ENCODE measurements around the gene ANKRD11. TPM values are rescaled to one million over a fixed set of nuclear protein-coding genes. Genes with fewer than 3 reads are reported as not detected.

The ANKRD11 gene
- total RNA-seq, 1 experiment from 2014 or later = 28.5 TPM

GRCh38 chr16:89285381-89285780, 205.0 kb downstream of the ANKRD11 start:
- Histone ChIP-seq H3K4me3 (ENCODE audit: low read length) (no peak overlapping the region), H3K36me3 (ENCODE audit: insufficient read depth, low read length) (no peaks in the 10 kb centered on the region), H3K9me3 (ENCODE audit: low read length) (no peaks in the 10 kb centered on the region)

GRCh38 chr16:89283449-89283848, 206.9 kb downstream of the ANKRD11 start:
- H3K9me3 ChIP-seq (ENCODE audit: low read length) = no peaks in the 10 kb centered on the region
- no peaks in the 10 kb centered on the region for H3K27me3 ChIP-seq (ENCODE audit: low read length)
- no peaks in the 10 kb centered on the region for H3K9me2 ChIP-seq (replicated peaks; ENCODE audit: insufficient read depth, low read length)
- no peak overlapping the region for H3K4me2 ChIP-seq (ENCODE audit: low read depth, low read length, poor library complexity, severe bottlenecking)
- no peak for DNase-seq
- H3K4me1 ChIP-seq (ENCODE audit: low read length) = no peaks in the 10 kb centered on the region
- no peak overlapping the region for H3K27ac ChIP-seq (ENCODE audit: low read length)
- no peak overlapping the region for H3K9ac ChIP-seq (ENCODE audit: low read length)
- no peak overlapping the region for H2AFZ ChIP-seq (ENCODE audit: low read length)
- H4K20me1 ChIP-seq (ENCODE audit: insufficient read depth, low read depth, low read length) = no peaks in the 10 kb centered on the region
- H3K36me3 ChIP-seq (ENCODE audit: insufficient read depth, low read length) = no peaks in the 10 kb centered on the region
- no peak overlapping the region for H3K4me3 ChIP-seq (ENCODE audit: low read length)
- H3K79me2 ChIP-seq (ENCODE audit: low read length) = no peaks in the 10 kb centered on the region

More at GRCh38 chr16:89285381-89285780, 205.0 kb downstream of the ANKRD11 start:
- Histone ChIP-seq H3K4me1 (ENCODE audit: low read length) (no peaks in the 10 kb centered on the region), H3K27me3 (ENCODE audit: low read length) (no peaks in the 10 kb centered on the region), H3K27ac (ENCODE audit: low read length) (no peak overlapping the region), H4K20me1 (ENCODE audit: insufficient read depth, low read depth, low read length) (no peaks in the 10 kb centered on the region), H3K79me2 (ENCODE audit: low read length) (no peaks in the 10 kb centered on the region), H3K9ac (ENCODE audit: low read length) (no peak overlapping the region), H2AFZ (ENCODE audit: low read length) (no peak overlapping the region), H3K9me2 (replicated peaks; ENCODE audit: insufficient read depth, low read length) (no peaks in the 10 kb centered on the region), H3K4me2 (ENCODE audit: low read depth, low read length, poor library complexity, severe bottlenecking) (no peak overlapping the region)
- no peak for DNase-seq

- H3K79me2 ChIP-seq (ENCODE audit: low read length) = no peaks in the 10 kb centered on the region
- no peak overlapping the region for H3K9ac ChIP-seq (ENCODE audit: low read length)
- H4K20me1 ChIP-seq (ENCODE audit: insufficient read depth, low read depth, low read length) = no peaks in the 10 kb centered on the region
- no peak for DNase-seq
- no peak overlapping the region for H3K4me3 ChIP-seq (ENCODE audit: low read length)
- H3K4me2 ChIP-seq (ENCODE audit: low read depth, low read length, poor library complexity, severe bottlenecking) = no peak overlapping the region
- no peaks in the 10 kb centered on the region for H3K36me3 ChIP-seq (ENCODE audit: insufficient read depth, low read length)
- H3K9me3 ChIP-seq (ENCODE audit: low read length) = no peaks in the 10 kb centered on the region
- no peaks in the 10 kb centered on the region for H3K9me2 ChIP-seq (replicated peaks; ENCODE audit: insufficient read depth, low read length)
- H3K4me1 ChIP-seq (ENCODE audit: low read length) = no peaks in the 10 kb centered on the region
- H2AFZ ChIP-seq (ENCODE audit: low read length) = no peak overlapping the region
- no peaks in the 10 kb centered on the region for H3K27me3 ChIP-seq (ENCODE audit: low read length)
- no peak overlapping the region for H3K27ac ChIP-seq (ENCODE audit: low read length)
These were observed 207.8 kb downstream of the ANKRD11 start for GRCh38 chr16:89282523-89282922.

- Histone ChIP-seq H3K4me1 (ENCODE audit: low read length) (no peaks in the 10 kb centered on the region), H3K27me3 (ENCODE audit: low read length) (no peaks in the 10 kb centered on the region), H3K9me3 (ENCODE audit: low read length) (no peaks in the 10 kb centered on the region), H3K79me2 (ENCODE audit: low read length) (no peaks in the 10 kb centered on the region), H2AFZ (ENCODE audit: low read length) (no peak overlapping the region), H3K27ac (ENCODE audit: low read length) (no peak overlapping the region), H3K4me3 (ENCODE audit: low read length) (no peak overlapping the region), H4K20me1 (ENCODE audit: insufficient read depth, low read depth, low read length) (no peaks in the 10 kb centered on the region), H3K9me2 (replicated peaks; ENCODE audit: insufficient read depth, low read length) (no peaks in the 10 kb centered on the region), H3K9ac (ENCODE audit: low read length) (no peak overlapping the region), H3K4me2 (ENCODE audit: low read depth, low read length, poor library complexity, severe bottlenecking) (no peak overlapping the region), H3K36me3 (ENCODE audit: insufficient read depth, low read length) (no peaks in the 10 kb centered on the region)
- no peak for DNase-seq
These were observed 208.5 kb downstream of the ANKRD11 start for GRCh38 chr16:89281829-89282228.

- Histone ChIP-seq H3K4me2 (ENCODE audit: low read depth, low read length, poor library complexity, severe bottlenecking) (no peak overlapping the region), H2AFZ (ENCODE audit: low read length) (no peak overlapping the region), H3K36me3 (ENCODE audit: insufficient read depth, low read length) (no peaks in the 10 kb centered on the region), H4K20me1 (ENCODE audit: insufficient read depth, low read depth, low read length) (no peaks in the 10 kb centered on the region), H3K9me3 (ENCODE audit: low read length) (no peaks in the 10 kb centered on the region), H3K27me3 (ENCODE audit: low read length) (no peaks in the 10 kb centered on the region), H3K9me2 (replicated peaks; ENCODE audit: insufficient read depth, low read length) (no peaks in the 10 kb centered on the region), H3K79me2 (ENCODE audit: low read length) (no peaks in the 10 kb centered on the region), H3K9ac (ENCODE audit: low read length) (no peak overlapping the region), H3K4me3 (ENCODE audit: low read length) (no peak overlapping the region), H3K4me1 (ENCODE audit: low read length) (no peaks in the 10 kb centered on the region), H3K27ac (ENCODE audit: low read length) (no peak overlapping the region)
- DNase-seq = no peak
These were observed 209.2 kb downstream of the ANKRD11 start for GRCh38 chr16:89281189-89281577.

GRCh38 chr16:89280546-89281188, 209.7 kb downstream of the ANKRD11 start:
- no peaks in the 10 kb centered on the region for H3K36me3 ChIP-seq (ENCODE audit: insufficient read depth, low read length)
- H3K9me3 ChIP-seq (ENCODE audit: low read length) = no peaks in the 10 kb centered on the region
- H2AFZ ChIP-seq (ENCODE audit: low read length) = no peak overlapping the region
- H3K9ac ChIP-seq (ENCODE audit: low read length) = no peak overlapping the region
- H4K20me1 ChIP-seq (ENCODE audit: insufficient read depth, low read depth, low read length) = no peaks in the 10 kb centered on the region
- no peak for DNase-seq
- H3K79me2 ChIP-seq (ENCODE audit: low read length) = no peaks in the 10 kb centered on the region
- no peaks in the 10 kb centered on the region for H3K27me3 ChIP-seq (ENCODE audit: low read length)
- H3K4me3 ChIP-seq (ENCODE audit: low read length) = no peak overlapping the region
- H3K9me2 ChIP-seq (replicated peaks; ENCODE audit: insufficient read depth, low read length) = no peaks in the 10 kb centered on the region
- H3K4me2 ChIP-seq (ENCODE audit: low read depth, low read length, poor library complexity, severe bottlenecking) = no peak overlapping the region
- H3K27ac ChIP-seq (ENCODE audit: low read length) = no peak overlapping the region
- H3K4me1 ChIP-seq (ENCODE audit: low read length) = no peaks in the 10 kb centered on the region

GRCh38 chr16:89279666-89280481, 210.5 kb downstream of the ANKRD11 start:
- Histone ChIP-seq H3K27ac (ENCODE audit: low read length) (no peak overlapping the region), H3K4me1 (ENCODE audit: low read length) (no peaks in the 10 kb centered on the region), H3K9me2 (replicated peaks; ENCODE audit: insufficient read depth, low read length) (no peaks in the 10 kb centered on the region), H4K20me1 (ENCODE audit: insufficient read depth, low read depth, low read length) (no peaks in the 10 kb centered on the region), H3K27me3 (ENCODE audit: low read length) (no peaks in the 10 kb centered on the region), H3K9ac (ENCODE audit: low read length) (no peak overlapping the region), H3K9me3 (ENCODE audit: low read length) (no peaks in the 10 kb centered on the region), H3K4me3 (ENCODE audit: low read length) (no peak overlapping the region), H2AFZ (ENCODE audit: low read length) (no peak overlapping the region), H3K79me2 (ENCODE audit: low read length) (no peaks in the 10 kb centered on the region), H3K4me2 (ENCODE audit: low read depth, low read length, poor library complexity, severe bottlenecking) (no peak overlapping the region), H3K36me3 (ENCODE audit: insufficient read depth, low read length) (no peaks in the 10 kb centered on the region)
- DNase-seq = no peak

GRCh38 chr16:89278441-89279240, 211.7 kb downstream of the ANKRD11 start:
- H4K20me1 ChIP-seq (ENCODE audit: insufficient read depth, low read depth, low read length) = no peaks in the 10 kb centered on the region

More at GRCh38 chr16:89278441-89279240, 211.7 kb downstream of the ANKRD11 start:
- no peak overlapping the region for H3K9ac ChIP-seq (ENCODE audit: low read length)
- no peak overlapping the region for H3K27ac ChIP-seq (ENCODE audit: low read length)
- no peaks in the 10 kb centered on the region for H3K27me3 ChIP-seq (ENCODE audit: low read length)
- H3K4me1 ChIP-seq (ENCODE audit: low read length) = no peaks in the 10 kb centered on the region
- DNase-seq = no peak
- H3K36me3 ChIP-seq (ENCODE audit: insufficient read depth, low read length) = no peaks in the 10 kb centered on the region
- no peak overlapping the region for H3K4me3 ChIP-seq (ENCODE audit: low read length)
- H2AFZ ChIP-seq (ENCODE audit: low read length) = no peak overlapping the region
- no peak overlapping the region for H3K4me2 ChIP-seq (ENCODE audit: low read depth, low read length, poor library complexity, severe bottlenecking)
- H3K9me2 ChIP-seq (replicated peaks; ENCODE audit: insufficient read depth, low read length) = no peaks in the 10 kb centered on the region
- no peaks in the 10 kb centered on the region for H3K9me3 ChIP-seq (ENCODE audit: low read length)
- H3K79me2 ChIP-seq (ENCODE audit: low read length) = no peaks in the 10 kb centered on the region
